Liver (tissue), 9 donors: ENCODE data around the gene ELF1. TPM values are rescaled to one million over a fixed set of nuclear protein-coding genes. Genes with fewer than 3 reads are reported as not detected.

Experiments used
- DNase-seq: peaks from one replicate; pipeline ENCODE4 v3.0.0-alpha.2; 2017; ENCODE audit warnings: low spot score
- H3K27ac ChIP-seq, 2 donors: one replicate each; pipeline ENCODE4 v1.7.0; 2013; ENCODE audit warnings: inconsistent platforms in 2 of 2, low read length in 2 of 2, control low read depth in 1 of 2, low read depth in 1 of 2, mild to moderate bottlenecking in 1 of 2
- H3K27me3 ChIP-seq, 4 donors: one replicate each; pipeline versions ENCODE4 v1.6.1 to v1.7.0; 2013; ENCODE audit warnings: low read length in 3 of 4, inconsistent platforms in 1 of 4, mild to moderate bottlenecking in 1 of 4, moderate library complexity in 1 of 4; ENCODE audit not compliant: control insufficient read depth in 4 of 4, insufficient read depth in 4 of 4
- H3K36me3 ChIP-seq, 4 donors: one replicate each; pipeline versions ENCODE4 v1.6.1 to v1.7.0; 2013; ENCODE audit warnings: low read length in 3 of 4, mild to moderate bottlenecking in 3 of 4, low read depth in 1 of 4, moderate library complexity in 1 of 4; ENCODE audit not compliant: control insufficient read depth in 4 of 4, insufficient read depth in 3 of 4
- H3K4me1 ChIP-seq, 4 donors: one replicate each; pipeline versions ENCODE4 v1.6.1 to v1.7.0; 2013; ENCODE audit warnings: low read length in 3 of 4, mild to moderate bottlenecking in 3 of 4, moderate library complexity in 1 of 4; ENCODE audit not compliant: control insufficient read depth in 4 of 4, insufficient read depth in 4 of 4
- H3K4me3 ChIP-seq, 3 donors: one replicate each; pipeline versions ENCODE4 v1.6.1 to v1.7.0; 2013; ENCODE audit warnings: low read length in 3 of 3, control low read depth in 1 of 3, low read depth in 1 of 3, mild to moderate bottlenecking in 1 of 3
- H3K9ac ChIP-seq, 2 donors: one replicate each; pipeline ENCODE4 v1.7.0; 2013; ENCODE audit warnings: low read length in 2 of 2, mild to moderate bottlenecking in 2 of 2, moderate library complexity in 2 of 2, control low read depth in 1 of 2, low read depth in 1 of 2
- H3K9me3 ChIP-seq, 4 donors: one replicate each; pipeline versions ENCODE4 v1.6.1 to v1.7.0; 2013; ENCODE audit warnings: low read length in 3 of 4; ENCODE audit not compliant: control insufficient read depth in 4 of 4
- ATF3 ChIP-seq: IDR thresholded peaks from 2 replicates; pipeline ENCODE4 v1.6.1; 2016; ENCODE audit warnings: antibody characterized with exemption
- EGR1 ChIP-seq, 2 donors: IDR thresholded peaks; 2 replicates each; pipeline ENCODE4 v1.6.1; 2016 to 2018; ENCODE audit warnings: antibody characterized with exemption in 2 of 2, low read depth in 2 of 2
- FOXA1 ChIP-seq: IDR thresholded peaks from 2 replicates; pipeline ENCODE4 v1.6.1; 2016; ENCODE audit warnings: antibody characterized with exemption
- FOXA2 ChIP-seq: IDR thresholded peaks from 2 replicates; pipeline ENCODE4 v1.6.1; 2016; ENCODE audit warnings: antibody characterized with exemption
- GABPA ChIP-seq, 2 donors: IDR thresholded peaks in 1 of 2; conservative IDR thresholded peaks in 1 of 2; 2 replicates each; pipeline ENCODE4 v1.6.1; 2016; ENCODE audit warnings: antibody characterized with exemption in 2 of 2, mild to moderate bottlenecking in 1 of 2, moderate library complexity in 1 of 2
- HNF4A ChIP-seq, 2 donors: conservative IDR thresholded peaks; 2 replicates each; pipeline ENCODE4 v1.6.1; 2016; ENCODE audit warnings: antibody characterized with exemption in 2 of 2, mild to moderate bottlenecking in 2 of 2
- HNF4G ChIP-seq: IDR thresholded peaks from 2 replicates; pipeline ENCODE4 v1.6.1; 2016; ENCODE audit warnings: antibody characterized with exemption
- JUND ChIP-seq, 2 donors: IDR thresholded peaks; 2 replicates each; pipeline ENCODE4 v1.6.1; 2016; ENCODE audit warnings: antibody characterized with exemption in 2 of 2
- NR2F2 ChIP-seq: IDR thresholded peaks from 2 replicates; pipeline ENCODE4 v1.6.1; 2016; ENCODE audit warnings: antibody characterized with exemption
- RAD21 ChIP-seq, 2 donors: IDR thresholded peaks; 2 replicates each; pipeline ENCODE4 v1.6.1; 2016; ENCODE audit warnings: antibody characterized with exemption in 2 of 2, mild to moderate bottlenecking in 2 of 2
- RXRA ChIP-seq, 2 donors: IDR thresholded peaks; 2 replicates each; pipeline ENCODE4 v1.6.1; 2017 to 2018; ENCODE audit warnings: antibody characterized with exemption in 2 of 2, mild to moderate bottlenecking in 1 of 2
- SP1 ChIP-seq: IDR thresholded peaks from 2 replicates; pipeline ENCODE4 v1.6.1; 2018; ENCODE audit warnings: antibody characterized with exemption, mild to moderate bottlenecking
- TAF1 ChIP-seq: conservative IDR thresholded peaks from 2 replicates; pipeline ENCODE4 v1.6.1; 2016; ENCODE audit warnings: antibody characterized with exemption, mild to moderate bottlenecking
- YY1 ChIP-seq: IDR thresholded peaks from 2 replicates; pipeline ENCODE4 v1.6.1; 2016; ENCODE audit warnings: antibody characterized with exemption, mild to moderate bottlenecking
- ZBTB33 ChIP-seq: IDR thresholded peaks from 2 replicates; pipeline ENCODE4 v1.6.1; 2016; ENCODE audit warnings: antibody characterized with exemption
- WGBS: extraction: QIAGEN DNeasy Blood & Tissue Kit; methylation state at CpG from one replicate; pipeline ENCODE4 v1.1.7; 2013; 5-methylcytosine and 5-hydroxymethylcytosine counted together
- polyA plus RNA-seq, 2 donors: library from polyadenylated mRNA; stranded (reverse) in 1 of 2; unstranded in 1 of 2; fragments of 200-250 nt in 1 of 2; fragments of >200 nt in 1 of 2; fragmentation: Nextera tagmentation in 1 of 2; extraction: Ambion mirVana in 1 of 2; gene quantifications; one replicate each; pipeline versions ENCODE4 v1.2.1 to v1.2.3, GENCODE V29; 2013 to 2015
- total RNA-seq, 2 donors: library from RNA; depleted of rRNA; stranded (reverse); fragments of >200 nt; gene quantifications; one replicate each; pipeline ENCODE4 v1.2.3, GENCODE V29; 2014
- TF ChIP-seq, protein P1 (sequence below): fragments of 150-350 bp; IDR thresholded peaks from 2 replicates; pipeline ENCODE4 v1.5.1; 2017; ENCODE audit warnings: improper control_type of control experiment, low read depth, low read length; ENCODE audit not compliant: missing input control
- TF ChIP-seq, protein P2 (sequence below): IDR thresholded peaks from 2 replicates; pipeline ENCODE4 v1.6.1; 2016; ENCODE audit warnings: antibody characterized with exemption
- TF ChIP-seq, protein P3 (sequence below): IDR thresholded peaks from 2 replicates; pipeline ENCODE4 v1.6.1; 2016; ENCODE audit warnings: antibody characterized with exemption, mild to moderate bottlenecking
- donor health status: healthy.
- donor health status: healthy.
- donor health status: healthy.
- donor health status: healthy.
- donor health status: healthy.

The ELF1 gene
- total and polyA plus RNA-seq, 4 donors = 15.3 to 57.2 (median 26.5) TPM

DNA sequence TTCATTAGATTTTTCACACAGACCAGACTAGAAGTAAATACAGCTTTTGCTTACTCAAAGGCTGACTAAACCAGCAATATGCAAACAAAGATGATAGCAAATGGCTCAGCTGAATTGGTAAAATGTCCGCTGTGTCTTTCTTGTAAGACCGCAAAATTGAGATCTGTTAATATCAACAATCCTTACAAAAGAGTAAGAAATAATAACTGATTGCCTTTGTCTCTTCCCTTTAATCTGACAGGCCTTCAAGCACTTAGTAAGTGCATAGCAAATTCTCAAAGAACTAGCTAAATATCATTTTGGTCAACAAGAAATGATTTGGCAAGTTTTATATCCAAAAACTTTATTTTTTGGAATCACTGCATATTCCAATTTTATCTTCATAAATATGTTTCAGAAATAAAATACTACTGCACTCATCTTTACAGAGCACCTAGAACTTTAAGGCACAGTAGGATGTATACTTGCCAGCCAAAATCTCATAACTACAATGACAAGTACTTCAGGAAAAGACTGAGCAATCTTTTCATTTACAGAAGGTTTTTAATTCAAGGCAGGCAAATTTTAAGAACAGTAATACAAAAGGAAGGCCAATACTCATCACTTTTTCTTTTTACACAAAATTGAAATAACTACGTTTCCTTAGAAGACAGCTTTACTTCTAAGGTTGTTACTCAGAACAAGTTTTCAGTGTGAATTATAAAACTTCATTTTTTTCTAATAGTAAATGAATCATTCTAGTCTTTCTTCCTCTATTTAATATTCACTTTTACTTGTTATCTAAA, 1.1 kb downstream of the ELF1 start:
- H3K27ac ChIP-seq = peak overlapping the region; percentile 66 to 70
- no peaks in the 10 kb centered on the region for H3K9me3 ChIP-seq
- TF ChIP-seq GABPA (IDR thresholded peaks at IDR 0.05 in 1 of 2, conservative IDR thresholded peaks at IDR 0.05 in 1 of 2) (no peak), RAD21 (IDR thresholded peaks at IDR 0.05) (peak in 1 of 2 donors; percentile 14), SP1 (no peak), FOXA1 (no peak), YY1 (peak; percentile 94), ZBTB33 (no peak), TAF1 (no peak), NR2F2 (no peak), EGR1 (IDR thresholded peaks at IDR 0.05; ENCODE audit: low read depth in 2 of 2) (no peak), ATF3 (no peak), HNF4G (no peak), JUND (IDR thresholded peaks at IDR 0.05) (no peak), FOXA2 (peak; percentile 16), HNF4A (conservative IDR thresholded peaks at IDR 0.05) (no peak), RXRA (IDR thresholded peaks at IDR 0.05) (no peak)
- TF ChIP-seq, protein P1, sequence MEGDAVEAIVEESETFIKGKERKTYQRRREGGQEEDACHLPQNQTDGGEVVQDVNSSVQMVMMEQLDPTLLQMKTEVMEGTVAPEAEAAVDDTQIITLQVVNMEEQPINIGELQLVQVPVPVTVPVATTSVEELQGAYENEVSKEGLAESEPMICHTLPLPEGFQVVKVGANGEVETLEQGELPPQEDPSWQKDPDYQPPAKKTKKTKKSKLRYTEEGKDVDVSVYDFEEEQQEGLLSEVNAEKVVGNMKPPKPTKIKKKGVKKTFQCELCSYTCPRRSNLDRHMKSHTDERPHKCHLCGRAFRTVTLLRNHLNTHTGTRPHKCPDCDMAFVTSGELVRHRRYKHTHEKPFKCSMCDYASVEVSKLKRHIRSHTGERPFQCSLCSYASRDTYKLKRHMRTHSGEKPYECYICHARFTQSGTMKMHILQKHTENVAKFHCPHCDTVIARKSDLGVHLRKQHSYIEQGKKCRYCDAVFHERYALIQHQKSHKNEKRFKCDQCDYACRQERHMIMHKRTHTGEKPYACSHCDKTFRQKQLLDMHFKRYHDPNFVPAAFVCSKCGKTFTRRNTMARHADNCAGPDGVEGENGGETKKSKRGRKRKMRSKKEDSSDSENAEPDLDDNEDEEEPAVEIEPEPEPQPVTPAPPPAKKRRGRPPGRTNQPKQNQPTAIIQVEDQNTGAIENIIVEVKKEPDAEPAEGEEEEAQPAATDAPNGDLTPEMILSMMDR = no peak
- TF ChIP-seq, protein P2, sequence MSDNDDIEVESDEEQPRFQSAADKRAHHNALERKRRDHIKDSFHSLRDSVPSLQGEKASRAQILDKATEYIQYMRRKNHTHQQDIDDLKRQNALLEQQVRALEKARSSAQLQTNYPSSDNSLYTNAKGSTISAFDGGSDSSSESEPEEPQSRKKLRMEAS = no peak
- TF ChIP-seq, protein P3, sequence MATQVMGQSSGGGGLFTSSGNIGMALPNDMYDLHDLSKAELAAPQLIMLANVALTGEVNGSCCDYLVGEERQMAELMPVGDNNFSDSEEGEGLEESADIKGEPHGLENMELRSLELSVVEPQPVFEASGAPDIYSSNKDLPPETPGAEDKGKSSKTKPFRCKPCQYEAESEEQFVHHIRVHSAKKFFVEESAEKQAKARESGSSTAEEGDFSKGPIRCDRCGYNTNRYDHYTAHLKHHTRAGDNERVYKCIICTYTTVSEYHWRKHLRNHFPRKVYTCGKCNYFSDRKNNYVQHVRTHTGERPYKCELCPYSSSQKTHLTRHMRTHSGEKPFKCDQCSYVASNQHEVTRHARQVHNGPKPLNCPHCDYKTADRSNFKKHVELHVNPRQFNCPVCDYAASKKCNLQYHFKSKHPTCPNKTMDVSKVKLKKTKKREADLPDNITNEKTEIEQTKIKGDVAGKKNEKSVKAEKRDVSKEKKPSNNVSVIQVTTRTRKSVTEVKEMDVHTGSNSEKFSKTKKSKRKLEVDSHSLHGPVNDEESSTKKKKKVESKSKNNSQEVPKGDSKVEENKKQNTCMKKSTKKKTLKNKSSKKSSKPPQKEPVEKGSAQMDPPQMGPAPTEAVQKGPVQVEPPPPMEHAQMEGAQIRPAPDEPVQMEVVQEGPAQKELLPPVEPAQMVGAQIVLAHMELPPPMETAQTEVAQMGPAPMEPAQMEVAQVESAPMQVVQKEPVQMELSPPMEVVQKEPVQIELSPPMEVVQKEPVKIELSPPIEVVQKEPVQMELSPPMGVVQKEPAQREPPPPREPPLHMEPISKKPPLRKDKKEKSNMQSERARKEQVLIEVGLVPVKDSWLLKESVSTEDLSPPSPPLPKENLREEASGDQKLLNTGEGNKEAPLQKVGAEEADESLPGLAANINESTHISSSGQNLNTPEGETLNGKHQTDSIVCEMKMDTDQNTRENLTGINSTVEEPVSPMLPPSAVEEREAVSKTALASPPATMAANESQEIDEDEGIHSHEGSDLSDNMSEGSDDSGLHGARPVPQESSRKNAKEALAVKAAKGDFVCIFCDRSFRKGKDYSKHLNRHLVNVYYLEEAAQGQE = no peak
- H3K27me3 ChIP-seq = no peaks in the 10 kb centered on the region
- H3K9ac ChIP-seq = peak overlapping the region; percentile 63 to 91
- no peaks in the 10 kb centered on the region for H3K36me3 ChIP-seq
- peaks cover 5 to 30% (median 20%) of the 10 kb centered on the region in 4 donors for H3K4me1 ChIP-seq
- DNase-seq = no peak
- WGBS = 39% methylated on average over 3 of the region's 3 CpGs
- peak overlapping the region in 2 of 3 donors; percentile 21 to 38 for H3K4me3 ChIP-seq
